Hematopoietic multipotent progenitor cell treated with erythropoietin and hydrocortisone succinate and interleukin-3 and kit ligand, for 15 days (in vitro differentiated cells): ENCODE results near the gene CADM1.

Experiments
- DNase-seq: peaks from one replicate; pipeline ENCODE4 v3.0.0-alpha.2; 2015; ENCODE audit warnings: low spot score

The CADM1 gene

DNA sequence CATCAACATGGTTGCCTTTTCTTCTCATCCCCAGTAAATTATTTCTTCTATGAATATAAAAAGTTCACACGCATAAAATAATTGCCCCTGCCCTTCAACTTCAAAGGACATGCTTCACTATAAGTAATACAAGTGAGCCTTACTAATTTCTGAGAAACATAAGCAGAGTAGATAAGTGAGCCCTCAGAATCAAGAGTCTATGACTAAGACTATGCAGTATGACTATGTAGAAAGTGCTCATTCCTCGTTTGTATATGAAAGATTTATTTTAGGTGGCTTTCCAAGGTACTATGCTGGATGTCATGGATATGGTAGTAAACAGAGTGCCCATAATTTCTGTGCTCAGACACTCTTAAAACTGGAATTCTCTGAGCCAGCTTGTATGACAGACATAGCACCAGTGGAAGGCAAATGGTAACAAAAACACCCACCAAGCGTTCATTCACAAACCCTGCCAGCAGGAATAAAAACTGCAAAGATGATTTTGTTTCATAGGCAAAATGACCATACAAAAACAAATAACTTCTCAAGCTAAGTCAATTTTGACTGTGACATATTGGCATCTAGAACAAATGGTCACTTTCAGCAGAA lies 189.8 kb downstream of the CADM1 start:
- no peak for DNase-seq

DNA sequence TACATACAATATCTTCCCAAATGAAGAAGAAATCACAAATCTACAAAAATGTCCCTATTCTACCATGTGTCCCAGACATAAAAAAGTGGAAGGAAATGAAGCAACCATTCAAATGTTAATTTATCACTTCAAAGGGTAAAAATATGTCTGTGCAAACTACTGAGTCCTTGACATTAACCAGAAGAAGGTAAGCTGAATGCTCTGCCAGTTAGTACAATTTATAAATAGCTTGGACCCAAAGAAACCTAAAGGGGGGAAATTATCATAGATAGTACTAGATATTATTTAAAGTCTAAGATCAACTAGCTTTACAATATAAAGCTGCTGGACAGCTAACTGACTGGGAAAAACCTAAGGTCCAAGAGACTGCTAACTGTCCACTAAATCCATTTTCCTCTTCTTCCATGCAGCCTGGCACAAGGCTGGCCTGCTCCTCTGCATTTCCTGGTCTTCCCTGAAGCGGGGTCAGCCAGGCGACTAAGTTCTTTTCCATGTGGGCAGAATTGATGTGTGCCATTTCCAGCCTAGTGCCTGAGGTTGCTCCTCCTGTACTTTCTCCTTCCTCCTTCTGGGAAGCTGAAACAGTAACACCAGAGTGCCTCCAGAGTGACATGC lies 190.9 kb downstream of the CADM1 start:
- DNase-seq: no peak

DNA sequence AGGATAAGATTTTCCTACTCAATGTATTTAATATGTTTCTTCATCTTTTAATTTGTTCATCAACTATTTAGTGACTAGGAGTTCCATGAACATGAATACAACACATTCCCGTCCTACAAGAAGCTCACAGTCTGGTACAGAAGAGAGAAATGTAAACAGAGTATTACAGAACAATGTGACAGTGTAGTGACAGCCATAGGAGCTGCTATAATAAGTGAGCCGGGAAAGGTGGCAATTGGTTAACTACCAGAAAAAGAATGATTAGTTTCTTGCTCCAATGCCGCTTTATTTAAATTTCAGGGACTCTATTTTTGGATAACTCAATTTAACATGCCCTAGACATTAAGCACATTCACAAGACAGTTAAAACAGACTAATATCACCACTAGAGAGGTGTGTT lies 192.3 kb downstream of the CADM1 start:
- no peak for DNase-seq

DNA sequence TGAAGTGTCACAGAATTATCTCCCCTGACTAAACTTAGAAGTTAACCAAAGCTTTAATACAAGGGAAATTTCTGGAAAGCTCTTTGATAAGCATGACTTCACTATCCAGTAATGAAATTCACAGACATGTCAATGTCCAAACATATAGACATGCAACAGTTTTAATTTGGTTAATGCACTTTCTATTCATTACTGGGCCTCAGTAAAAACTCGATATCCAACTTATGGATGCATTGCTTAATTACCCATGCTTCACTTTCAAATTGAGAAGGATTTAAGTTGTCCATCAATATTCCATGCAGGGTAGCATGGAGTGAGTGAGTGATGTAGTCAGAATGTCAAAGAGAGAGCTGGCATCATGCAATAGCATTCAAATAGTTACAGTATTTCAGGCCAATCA lies 197.5 kb downstream of the CADM1 start:
- DNase-seq: no peak

DNA sequence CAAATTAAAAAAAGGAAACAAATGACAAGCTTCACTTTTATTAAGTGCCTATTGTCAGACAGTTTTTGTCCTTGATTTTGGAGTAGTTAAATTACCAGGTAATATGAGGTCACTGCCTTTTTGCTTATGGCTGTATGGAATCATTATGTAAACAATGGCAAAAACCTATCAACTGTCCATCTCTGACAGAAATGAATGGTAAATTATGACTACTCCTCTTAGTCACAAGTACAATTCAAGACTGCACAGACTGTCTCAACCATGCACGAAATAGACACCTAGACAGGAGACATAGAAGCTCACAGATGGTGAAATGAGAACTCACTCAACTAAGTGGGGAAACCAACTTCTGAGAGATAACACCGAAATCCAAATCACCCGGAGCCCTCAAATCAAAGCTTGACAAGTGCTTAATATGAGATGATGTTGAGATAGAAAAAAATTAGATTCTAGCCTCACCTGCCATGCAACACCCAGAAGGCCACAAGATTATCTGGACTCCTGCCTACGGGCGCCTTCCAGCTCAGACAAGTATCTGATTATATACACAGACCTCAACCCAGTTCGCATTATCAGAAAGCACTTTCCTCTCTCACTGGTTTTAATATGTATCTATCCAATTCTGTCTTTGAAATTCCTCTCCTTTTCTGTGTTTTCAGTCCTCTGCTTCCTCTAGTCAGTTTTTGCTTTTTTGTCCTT lies 199.3 kb downstream of the CADM1 start:
- DNase-seq: no peak

DNA sequence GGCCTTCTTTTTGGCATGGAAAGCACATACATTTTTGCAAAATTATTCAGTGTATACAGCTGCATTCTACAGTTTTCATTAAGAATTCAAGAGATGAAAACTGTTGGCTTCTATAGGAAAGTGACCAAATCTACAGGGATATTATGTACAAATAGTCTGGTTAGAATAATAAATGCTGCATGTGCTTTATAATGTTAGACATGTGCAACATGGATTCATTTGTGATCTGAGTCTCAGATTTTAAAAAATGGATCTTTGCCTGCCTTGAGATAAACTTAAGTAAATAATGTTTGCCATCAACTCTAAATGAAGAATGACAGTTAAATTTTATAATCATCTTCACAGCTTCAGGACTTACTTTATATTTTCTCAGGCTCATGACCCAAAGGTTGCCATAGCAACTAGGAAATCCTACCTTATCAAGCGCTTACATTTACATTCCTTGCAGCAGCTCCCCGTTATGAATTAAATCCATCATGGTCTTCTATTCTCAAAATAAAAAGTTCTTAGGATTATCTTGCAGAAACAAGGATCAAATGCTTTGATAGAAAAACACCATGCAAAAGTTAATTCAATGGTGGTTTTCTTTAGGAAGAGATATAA lies 200.2 kb downstream of the CADM1 start:
- DNase-seq: no peak

DNA sequence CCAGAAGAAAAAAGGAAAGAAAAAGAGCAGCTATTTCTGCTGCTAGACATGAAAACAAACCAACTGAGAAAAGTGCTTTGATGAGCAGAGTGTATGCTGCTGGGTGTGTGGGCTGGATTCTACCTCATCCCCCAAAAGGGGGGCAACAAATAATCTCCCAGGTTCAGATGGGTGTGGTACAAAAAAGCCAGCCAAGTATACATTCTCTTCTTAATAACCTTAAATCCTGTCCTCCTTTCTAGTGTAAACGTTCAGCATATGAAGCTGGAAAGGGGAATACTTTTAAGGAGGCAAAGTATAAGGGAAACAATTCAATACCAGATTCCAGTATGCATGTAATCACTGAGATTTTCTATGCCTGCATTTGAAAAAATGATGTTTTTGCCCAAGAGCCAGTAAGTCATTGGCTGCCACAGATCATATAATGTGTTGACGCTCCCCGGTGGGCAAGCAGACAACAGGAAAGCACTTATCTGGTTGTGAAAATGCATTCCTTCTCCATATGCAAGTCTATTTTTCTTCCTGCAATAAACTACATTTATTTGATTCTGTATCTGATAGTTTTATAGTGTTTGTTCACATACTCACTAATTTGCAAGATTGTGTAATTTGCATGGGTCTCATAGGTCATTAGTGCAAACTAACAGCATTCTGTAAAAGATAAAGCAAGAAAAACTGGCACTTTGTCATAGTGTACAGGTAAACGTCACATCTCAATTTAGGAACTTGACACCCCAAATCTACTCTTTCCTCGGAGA lies 201.1 kb downstream of the CADM1 start:
- DNase-seq: no peak

DNA sequence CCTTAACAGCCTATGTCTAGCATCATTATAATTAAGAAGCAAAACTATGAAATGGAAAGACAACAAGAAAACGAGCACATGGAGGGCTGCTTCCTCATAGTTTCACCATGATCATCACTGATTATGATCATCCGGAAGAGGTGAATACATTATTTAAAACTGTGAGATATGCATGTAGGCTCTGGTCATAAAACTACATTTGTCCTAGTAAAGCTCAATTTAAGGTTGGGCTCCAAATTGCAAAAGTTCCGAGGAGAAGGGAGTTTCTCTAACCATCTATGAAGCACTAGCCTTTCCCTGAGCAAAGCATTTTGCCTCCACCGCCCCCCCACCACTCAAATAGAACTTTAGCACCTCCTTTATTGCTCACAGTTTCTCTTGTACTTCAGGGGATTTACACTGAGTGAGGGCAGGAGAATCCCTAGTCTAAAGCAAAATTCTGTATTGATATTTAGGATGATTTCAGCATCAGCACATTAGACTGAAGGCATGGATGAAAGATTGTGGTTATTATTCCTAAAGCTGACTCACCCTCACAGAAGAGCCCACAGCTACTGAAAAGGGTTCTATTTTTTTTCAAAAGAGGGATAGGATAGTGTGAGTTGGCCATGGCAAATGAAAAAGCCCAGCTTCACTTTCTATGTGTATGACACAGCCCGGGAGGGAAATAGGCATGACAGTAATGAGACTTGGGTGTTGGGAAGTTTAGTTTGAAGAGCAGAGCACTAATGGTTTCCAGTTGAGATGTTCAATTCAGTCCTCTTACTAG lies 203.4 kb downstream of the CADM1 start:
- DNase-seq: no peak

DNA sequence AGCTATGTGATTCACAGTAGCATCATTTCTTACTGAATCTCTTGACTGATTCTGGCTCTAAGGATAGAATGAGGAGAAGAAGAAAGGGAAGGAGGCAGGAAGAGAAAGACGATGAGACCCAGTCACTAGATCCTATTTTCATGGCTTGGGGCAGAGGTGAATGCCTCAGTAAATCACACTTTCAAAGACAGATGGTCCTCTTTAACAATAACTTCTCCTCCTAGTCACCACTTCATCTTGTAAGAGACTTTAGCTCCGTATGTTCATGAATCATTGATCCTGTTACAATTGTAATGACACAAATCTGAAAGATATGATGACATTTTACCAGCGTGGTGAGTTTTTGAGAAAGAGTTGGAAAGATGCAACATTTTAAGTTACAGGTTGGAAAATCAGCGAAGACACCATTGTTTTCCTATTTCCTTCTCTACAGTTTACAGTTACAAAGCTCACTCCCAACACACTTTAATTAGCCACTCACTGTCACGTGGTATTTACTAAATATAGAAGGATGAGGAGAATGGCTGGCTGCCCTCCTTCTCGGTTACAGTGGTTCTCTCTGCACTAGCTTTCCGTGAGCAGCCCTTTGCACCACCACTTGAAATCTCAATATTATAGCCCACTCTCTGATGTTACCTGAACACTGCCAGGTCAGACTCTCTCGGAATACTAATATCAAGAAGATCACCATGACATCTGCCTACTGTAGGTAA lies 205.8 kb downstream of the CADM1 start:
- DNase-seq: no peak

DNA sequence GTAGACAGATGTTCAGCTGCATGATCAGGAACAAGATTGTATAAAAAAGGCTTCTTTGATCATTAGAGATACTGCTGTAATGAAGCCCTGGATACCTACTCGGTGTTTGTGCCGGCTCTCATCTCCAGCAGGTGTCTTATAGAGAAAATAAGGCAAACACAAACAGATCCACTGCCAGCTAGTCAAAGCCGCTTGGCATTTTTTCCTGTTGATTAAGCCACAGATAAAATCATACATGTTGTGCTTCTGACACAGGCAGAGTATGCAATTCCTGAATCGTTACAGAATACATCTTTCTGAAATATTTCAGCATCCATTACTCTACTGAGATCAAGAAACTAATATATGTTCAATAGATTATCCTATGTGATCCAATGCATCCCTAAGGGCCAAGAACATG lies 206.9 kb downstream of the CADM1 start:
- DNase-seq: no peak

DNA sequence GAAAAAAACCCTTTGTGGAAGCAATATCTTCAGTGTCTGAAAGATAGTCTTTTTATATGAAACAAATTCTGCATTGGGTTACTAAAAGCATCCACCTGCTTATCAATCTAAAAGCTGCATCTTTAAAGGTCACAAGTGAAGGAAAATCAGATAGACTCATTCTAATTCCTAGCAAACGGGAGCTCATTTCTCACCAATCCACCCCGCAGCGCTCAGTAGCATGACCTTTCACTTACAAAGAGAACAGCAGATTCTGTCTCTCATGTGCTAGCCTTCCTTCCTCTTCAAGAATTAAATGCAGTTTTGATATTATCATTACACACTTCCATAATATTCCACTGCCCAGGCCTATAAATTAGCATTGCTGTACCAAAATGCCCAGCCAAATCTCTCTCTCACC lies 212.9 kb downstream of the CADM1 start:
- DNase-seq: no peak

DNA sequence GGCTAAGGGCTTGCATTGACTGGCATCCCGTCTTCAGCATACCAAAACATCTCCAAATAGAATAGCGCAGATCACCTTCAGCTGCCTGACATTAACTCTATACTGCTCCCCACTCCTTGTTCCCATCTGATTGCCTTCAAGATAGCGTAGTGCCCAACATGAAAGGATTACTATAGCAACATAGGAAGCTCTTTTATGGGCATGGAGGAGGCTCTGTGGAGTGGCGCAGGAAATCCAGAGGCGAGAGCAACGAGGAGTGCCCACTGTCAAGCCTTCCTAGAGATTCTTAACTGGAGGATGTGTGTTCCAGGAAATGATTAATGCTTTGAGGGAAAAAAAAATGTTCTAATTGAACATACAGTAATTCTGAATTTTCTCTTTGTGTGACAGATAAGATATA lies 213.3 kb downstream of the CADM1 start:
- DNase-seq: no peak

DNA sequence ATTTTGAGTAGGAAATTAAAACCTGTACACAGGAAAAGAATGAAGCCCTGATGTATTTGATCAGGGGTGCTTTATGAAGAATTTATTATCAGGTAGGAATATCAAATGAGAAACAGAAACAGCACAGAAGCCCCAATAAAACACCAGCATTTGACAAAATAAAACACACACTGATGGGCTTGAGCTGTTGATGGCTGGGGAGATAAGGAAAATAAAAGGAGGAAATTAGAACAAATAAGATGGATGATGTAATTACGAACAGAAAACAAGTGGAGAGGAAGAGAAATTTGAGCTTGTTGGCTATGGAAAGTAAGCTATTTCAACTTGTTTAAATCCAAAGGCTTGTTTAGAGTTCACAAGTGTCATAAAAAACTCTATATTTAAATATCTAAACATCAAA lies 213.7 kb downstream of the CADM1 start:
- DNase-seq: no peak

DNA sequence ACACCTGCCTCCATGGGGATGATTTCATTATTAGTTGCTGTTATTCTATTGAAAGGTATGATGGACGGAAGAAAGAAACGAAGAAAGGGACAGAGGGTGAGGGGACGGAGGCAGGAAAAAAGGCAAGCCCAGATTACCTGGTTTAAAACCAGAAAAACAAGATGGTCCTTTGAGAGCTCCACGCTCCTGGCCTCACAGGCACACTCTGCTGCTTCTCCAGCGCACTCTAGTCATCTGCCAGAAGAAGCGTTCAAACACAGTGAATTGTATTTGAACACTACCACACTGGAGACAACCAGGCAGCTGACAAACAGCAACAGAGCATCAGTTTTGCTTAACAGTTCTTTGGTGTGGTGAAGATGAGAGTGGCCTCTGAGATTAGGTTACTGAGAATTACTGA lies 216.9 kb downstream of the CADM1 start:
- DNase-seq: no peak

DNA sequence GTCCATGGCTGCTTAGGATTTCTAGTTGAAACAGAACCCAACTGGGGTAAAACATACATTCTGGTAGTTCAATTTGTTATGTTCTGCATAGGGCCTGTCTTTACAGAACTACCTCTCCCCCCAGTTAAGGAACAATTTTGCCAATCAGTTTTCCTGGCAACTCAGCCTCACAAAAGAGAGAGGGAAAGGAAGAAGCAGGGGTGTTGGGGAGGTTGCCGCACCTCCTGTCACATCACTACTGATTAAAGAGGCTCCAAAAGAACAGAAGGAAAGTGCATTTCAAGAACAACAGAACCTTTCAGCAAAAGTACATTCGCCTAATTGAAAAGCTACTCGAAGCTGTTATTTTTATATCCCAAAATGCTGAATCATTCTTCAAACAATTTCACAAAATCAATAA lies 217.6 kb downstream of the CADM1 start:
- no peak for DNase-seq

DNA sequence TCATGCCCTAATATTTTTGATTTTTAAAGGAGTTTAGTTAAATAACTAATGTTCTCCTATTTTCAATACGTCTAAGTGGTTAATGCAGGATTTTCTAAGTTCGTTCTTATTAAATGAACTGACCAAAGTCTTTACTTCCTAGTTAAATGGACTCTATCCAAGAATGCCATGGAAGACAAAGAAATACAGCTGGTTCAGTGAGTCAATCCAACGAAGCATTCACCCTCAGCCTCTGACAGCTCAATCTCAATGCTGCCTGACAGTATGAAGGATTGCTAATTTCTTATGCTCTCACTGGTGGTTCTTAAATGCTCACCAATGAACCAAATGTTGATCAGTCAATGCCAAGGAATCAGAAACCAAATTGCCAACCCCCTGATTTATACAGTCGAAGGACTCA lies 219.4 kb downstream of the CADM1 start:
- no peak for DNase-seq

DNA sequence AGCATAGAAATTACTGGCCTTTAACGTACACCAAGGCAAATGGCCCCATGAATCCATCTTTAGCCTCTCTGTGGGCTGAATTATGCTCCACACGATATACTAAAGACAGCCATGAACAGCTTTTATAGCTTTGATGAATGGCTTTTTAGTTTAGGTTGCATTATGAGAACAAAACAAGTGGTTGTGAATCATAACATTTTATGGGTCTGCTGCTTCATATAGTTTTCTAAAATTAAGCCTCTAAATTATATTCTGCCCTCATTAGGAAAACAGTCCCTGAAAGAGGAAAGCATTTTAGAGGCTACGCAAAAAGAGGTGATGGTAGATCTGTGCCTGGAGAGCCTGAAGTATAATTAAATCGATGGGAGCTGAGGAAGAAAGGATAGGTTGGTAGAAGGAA lies 221.3 kb downstream of the CADM1 start:
- no peak for DNase-seq

DNA sequence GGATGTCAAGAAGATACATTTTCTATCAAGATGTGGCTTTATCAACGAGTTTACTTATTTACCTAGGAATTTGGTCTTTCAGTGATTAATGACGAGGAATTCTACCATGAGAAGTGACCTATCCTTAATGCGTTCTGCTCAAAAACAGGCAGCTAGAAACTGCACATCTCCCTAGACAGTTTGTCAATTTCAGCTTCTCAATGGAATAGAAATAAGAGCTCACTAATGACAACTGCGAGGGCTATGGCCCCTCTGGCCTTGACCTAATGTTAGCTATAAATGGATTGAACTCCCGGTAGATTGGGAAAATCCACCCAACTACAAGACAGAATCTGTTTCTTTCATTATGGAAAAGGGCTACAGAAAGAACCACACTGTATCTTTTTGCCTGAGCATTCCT lies 223.4 kb downstream of the CADM1 start:
- DNase-seq: no peak

DNA sequence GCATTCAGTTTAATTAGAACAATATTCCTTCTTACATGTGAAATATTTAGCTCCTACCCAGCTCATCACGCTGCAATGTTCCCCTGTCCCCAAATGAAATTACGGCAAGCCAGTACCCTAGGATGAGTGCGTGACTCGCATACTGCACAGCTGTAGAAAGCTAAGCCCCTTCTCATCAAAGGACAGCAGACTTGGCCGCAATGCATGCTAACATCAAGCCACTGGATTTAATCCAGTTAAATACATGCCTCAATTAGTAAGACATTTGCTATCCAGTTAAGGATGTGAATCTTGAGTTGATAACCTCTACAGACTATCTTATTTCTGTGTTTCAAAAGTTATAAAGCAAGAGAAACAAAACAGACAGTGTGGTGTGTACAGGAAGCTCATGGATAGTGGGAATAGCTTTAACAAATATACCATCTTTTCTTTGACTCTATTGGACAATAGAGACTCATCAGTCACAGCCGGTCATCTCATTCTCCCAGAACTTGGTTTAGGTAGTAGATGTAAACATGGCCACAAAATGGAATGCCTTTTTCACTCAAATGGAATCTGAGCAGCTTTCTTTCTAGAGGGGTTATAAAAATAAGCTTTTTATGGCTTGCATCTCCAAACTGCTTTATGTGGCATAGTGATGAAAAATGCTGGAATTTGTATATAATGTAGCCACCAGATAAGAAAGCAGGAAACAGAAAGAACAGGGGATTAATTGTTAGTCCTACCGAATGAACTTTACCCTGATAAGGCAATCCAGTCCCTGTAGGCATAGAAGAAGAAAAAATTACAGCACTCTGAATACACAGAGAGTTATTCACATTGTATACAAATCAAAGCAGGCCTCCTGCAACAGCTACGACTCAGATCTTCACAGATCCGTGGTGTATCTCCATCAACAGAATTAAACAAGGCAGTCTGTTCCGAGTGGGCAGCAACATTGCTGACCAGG lies 224.1 kb downstream of the CADM1 start:
- DNase-seq: no peak

DNA sequence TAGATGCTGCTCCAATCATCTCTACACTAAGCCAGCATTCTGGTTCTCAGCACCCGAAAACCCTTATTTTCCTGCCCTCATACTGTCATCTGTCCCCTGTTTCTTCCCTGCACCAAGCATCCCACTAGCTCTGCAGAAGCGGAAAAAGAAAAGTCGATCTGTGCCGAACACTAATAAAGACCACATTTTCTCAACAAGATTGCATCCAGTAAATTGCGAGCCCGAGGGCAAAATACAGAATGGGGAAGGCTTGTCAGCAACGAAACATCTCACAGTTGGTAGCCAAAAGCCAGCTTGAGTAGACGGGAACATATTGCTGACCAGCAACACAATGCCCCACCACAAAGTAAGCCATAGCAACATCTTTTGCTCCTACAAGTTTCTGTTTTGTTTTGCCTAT lies 227.4 kb downstream of the CADM1 start:
- DNase-seq: no peak
